ENCODE results near the gene UBASH3B.

UBASH3B gene

DNA sequence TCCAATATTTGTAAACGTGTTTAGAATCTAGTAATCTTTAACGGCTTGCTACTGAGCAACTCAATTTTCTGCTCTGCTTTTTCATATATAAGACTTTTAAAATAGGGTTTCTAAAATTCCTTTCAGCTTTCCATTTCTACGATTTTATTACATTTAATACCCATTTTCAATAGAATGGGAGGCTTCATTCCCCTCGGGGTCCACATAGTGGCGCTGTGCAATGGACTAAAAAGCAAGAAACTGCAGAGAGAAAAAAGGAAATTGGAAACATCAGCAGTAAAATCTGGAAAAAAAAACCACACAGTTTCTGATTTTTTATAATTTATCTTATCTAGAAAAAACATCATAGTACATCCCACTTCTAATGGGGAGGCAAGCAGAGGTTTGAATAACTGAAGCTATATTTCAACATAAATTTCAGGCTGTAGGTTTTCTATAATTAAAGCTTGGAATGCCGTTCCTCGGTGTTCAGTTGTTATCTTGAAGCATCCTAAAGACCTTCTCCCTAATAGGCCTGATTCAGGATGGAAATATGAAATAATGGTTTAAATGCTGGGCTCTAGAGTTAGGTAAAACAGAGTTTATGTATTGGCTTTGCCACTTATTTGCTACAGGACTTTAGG is 208.3 kb downstream of the UBASH3B start:
- no peak overlapping the region for H3K9ac ChIP-seq (ENCODE audit: insufficient read length)
- no peaks in the 10 kb centered on the region for H3K36me3 ChIP-seq (ENCODE audit: insufficient read depth, low read length)
- no peaks in the 10 kb centered on the region for H3K9me3 ChIP-seq (ENCODE audit: low read depth, low read length)
- no peak overlapping the region for H3K27ac ChIP-seq
- peak; percentile 50 for DNase-seq (ENCODE audit: low read depth, low spot score)
- no peak overlapping the region for H3K4me3 ChIP-seq
- TF ChIP-seq FOXP2 (optimal IDR thresholded peaks at IDR 0.05; ENCODE audit: control extremely low read depth, extremely low read length, insufficient read depth) (no peak), EZH2 (IDR thresholded peaks at IDR 0.05) (no peak), POLR2AphosphoS5 (IDR thresholded peaks at IDR 0.05; ENCODE audit: borderline replicate concordance, low read depth, low read length) (no peak)
